Brain microvascular endothelial cell (primary cell): ENCODE measurements around the gene RBM38.

Experiments
- DNase-seq: peaks from one replicate; pipeline ENCODE4 v3.0.0-alpha.2; 2020
- H3K27ac ChIP-seq: fragments of 250-450 bp; sonication (Bioruptor Pico); 2 replicates; pipeline ENCODE4 v1.5.1; 2020; ENCODE audit warnings: mild to moderate bottlenecking, moderate library complexity
- H3K27me3 ChIP-seq: fragments of 250-450 bp; sonication (Bioruptor Pico); replicated peaks from 2 replicates; pipeline ENCODE4 v1.5.1; 2020; ENCODE audit warnings: mild to moderate bottlenecking
- H3K36me3 ChIP-seq: fragments of 250-450 bp; sonication (Bioruptor Pico); replicated peaks from 2 replicates; pipeline ENCODE4 v1.5.1; 2020; ENCODE audit warnings: mild to moderate bottlenecking
- H3K4me3 ChIP-seq: 2 replicates; pipeline ENCODE4 v1.5.1; 2011; ENCODE audit warnings: low read depth, mild to moderate bottlenecking, control low read depth, low read length, moderate library complexity
- CTCF ChIP-seq: IDR thresholded peaks from 2 replicates; pipeline ENCODE4 v1.5.1; 2011; ENCODE audit warnings: low read depth, mild to moderate bottlenecking, moderate library complexity, low read length, control low read depth, inconsistent platforms; ENCODE audit errors: missing control alignments
- in situ Hi-C: cut with HindIII; loops from 2 replicates; pipeline ENCODE4 v1.10.0; 2017; ENCODE audit warnings: low sequenced_read_pairs, low pct_ligation_motif_present

The RBM38 gene

GRCh38 chr20:57408131-57408530, 16.9 kb downstream of the RBM38 start:
- peaks cover 2% of the 10 kb centered on the region for H3K36me3 ChIP-seq
- no peak overlapping the region for H3K27ac ChIP-seq
- in situ Hi-C loops, result no loop called here
- H3K4me3 ChIP-seq, result no peak overlapping the region
- TF ChIP-seq CTCF, result no peak
- H3K27me3 ChIP-seq, result no peaks in the 10 kb centered on the region
- DNase-seq, result no peak

GRCh38 chr20:57408536-57409233, 17.5 kb downstream of the RBM38 start:
- H3K36me3 ChIP-seq, result peaks cover 2% of the 10 kb centered on the region
- TF ChIP-seq CTCF, result no peak
- in situ Hi-C loops, result no loop called here

GRCh38 chr20:57409316-57409671, 18.1 kb downstream of the RBM38 start:
- TF ChIP-seq CTCF, result no peak
- H3K27me3 ChIP-seq, result no peaks in the 10 kb centered on the region
- peaks cover 2% of the 10 kb centered on the region for H3K36me3 ChIP-seq
- H3K4me3 ChIP-seq, result no peak overlapping the region
- no peak overlapping the region for H3K27ac ChIP-seq
- no peak for DNase-seq
- in situ Hi-C loops, result no loop called here

More at GRCh38 chr20:57408536-57409233, 17.5 kb downstream of the RBM38 start:
- DNase-seq, result no peak
- Histone ChIP-seq H3K4me3 (no peak overlapping the region), H3K27ac (no peak overlapping the region), H3K27me3 (no peaks in the 10 kb centered on the region)

- no peak for DNase-seq
- in situ Hi-C loops, result no loop called here
Measured at GRCh38 chr20:57409672-57410397, 18.6 kb downstream of the RBM38 start.

GRCh38 chr20:57410398-57410920, 19.3 kb downstream of the RBM38 start:
- no peaks in the 10 kb centered on the region for H3K27me3 ChIP-seq
- H3K27ac ChIP-seq, result no peak overlapping the region
- no peak for TF ChIP-seq CTCF
- H3K36me3 ChIP-seq, result peaks cover 2% of the 10 kb centered on the region
- H3K4me3 ChIP-seq, result no peak overlapping the region
- in situ Hi-C loops, result no loop called here
- no peak for DNase-seq

More at GRCh38 chr20:57409672-57410397, 18.6 kb downstream of the RBM38 start:
- Histone ChIP-seq H3K4me3 (no peak overlapping the region), H3K36me3 (peaks cover 2% of the 10 kb centered on the region), H3K27me3 (no peaks in the 10 kb centered on the region), H3K27ac (no peak overlapping the region)
- TF ChIP-seq CTCF, result no peak
